CD4-positive, alpha-beta T cell (primary cell): ENCODE results near the gene NFYC. TPM values are rescaled to one million over a fixed set of nuclear protein-coding genes. Genes with fewer than 3 reads are reported as not detected.

Experiments
- ATAC-seq: fragments of 200-7000 bp; cut with Tn5 transposase; one replicate; pipeline ENCODE4 v1.10.0; 2022; ENCODE audit warnings: mild to moderate bottlenecking; ENCODE audit not compliant: poor library complexity
- CTCF ChIA-PET: fragments of 350-600 bp; sonication (Branson Sonifier 250); formaldehyde crosslinking; loops from one replicate; lab custom pipeline; 2021; ENCODE audit warnings: antibody characterized with exemption, inconsistent platforms; lab: Charles Lee
- POLR2A ChIA-PET: fragments of 350-600 bp; sonication (Branson Sonifier 250); formaldehyde crosslinking; loops from one replicate; lab custom pipeline; 2021; ENCODE audit warnings: antibody characterized with exemption, inconsistent platforms; lab: Charles Lee
- DNase-seq, 14 experiments: peaks; one replicate each; pipeline ENCODE4 v3.0.0-alpha.2; 2013 to 2020; ENCODE audit warnings: mixed read lengths in 2 of 14
- H3K27ac ChIP-seq, 2 donors: one replicate each; pipeline versions ENCODE4 v1.5.1 to v1.7.0; 2013; ENCODE audit warnings: low read length in 2 of 2, low read depth in 1 of 2, mild to moderate bottlenecking in 1 of 2
- H3K27me3 ChIP-seq, 2 experiments: 1 replicate in 1 of 2; 2 replicates in 1 of 2; pipeline versions ENCODE4 v1.6.1 to v1.7.0; 2013; ENCODE audit warnings: low read length in 2 of 2, control low read depth in 1 of 2, mild to moderate bottlenecking in 1 of 2, moderate library complexity in 1 of 2; ENCODE audit not compliant: insufficient read depth in 2 of 2, control insufficient read depth in 1 of 2
- H3K36me3 ChIP-seq: one replicate; pipeline ENCODE4 v1.6.1; 2013; ENCODE audit warnings: low read length, control low read depth; ENCODE audit not compliant: insufficient read depth
- H3K4me1 ChIP-seq: one replicate; pipeline ENCODE4 v1.6.1; 2013; ENCODE audit warnings: low read length, control low read depth; ENCODE audit not compliant: insufficient read depth
- H3K4me3 ChIP-seq: one replicate; pipeline ENCODE4 v1.5.1; 2013; ENCODE audit warnings: mild to moderate bottlenecking, low read length, moderate library complexity
- H3K9me3 ChIP-seq, 2 experiments: 1 replicate in 1 of 2; 2 replicates in 1 of 2; pipeline versions ENCODE4 v1.6.1 to v1.7.0; 2013; ENCODE audit warnings: low read length in 2 of 2, mild to moderate bottlenecking in 2 of 2, control low read depth in 1 of 2, moderate library complexity in 1 of 2; ENCODE audit not compliant: control insufficient read depth in 1 of 2, insufficient read depth in 1 of 2
- H3K27ac Mint-ChIP-seq: one replicate; pipeline ENCODE4 v1.8.0; 2020; ENCODE audit warnings: mixed read lengths
- H3K27me3 Mint-ChIP-seq: one replicate; pipeline ENCODE4 v1.8.0; 2021; ENCODE audit warnings: mixed read lengths
- H3K36me3 Mint-ChIP-seq: one replicate; pipeline ENCODE4 v1.8.0; 2021; ENCODE audit warnings: low read depth, mixed read lengths
- H3K4me1 Mint-ChIP-seq: one replicate; pipeline ENCODE4 v1.8.0; 2021; ENCODE audit warnings: low read depth, mixed read lengths
- H3K4me3 Mint-ChIP-seq: one replicate; pipeline ENCODE4 v1.8.0; 2020; ENCODE audit warnings: mild to moderate bottlenecking, mixed read lengths
- H3K9me3 Mint-ChIP-seq: one replicate; pipeline ENCODE4 v1.8.0; 2020; ENCODE audit warnings: mixed read lengths
- CTCF ChIP-seq: fragments of 200-600 bp; IDR thresholded peaks from one replicate; pipeline ENCODE4 v1.8.0; 2022; ENCODE audit warnings: antibody characterized with exemption, mild to moderate bottlenecking
- intact Hi-C, 2 experiments: fragments of 100-400 bp; cut with DNase I in 1 of 2; cut with micrococcal nuclease in 1 of 2; formaldehyde crosslinking; loops; one replicate each; pipeline versions ENCODE4 v1.15.1 to v1.9.0; 2023 to 2025; cut with DNase I, micrococcal nuclease
- total RNA-seq, 174 experiments: library from RNA in 2 of 174; stranded (reverse) in 2 of 174; gene quantifications; one replicate each; pipeline ENCODE4 v1.2.3 and lab custom pipeline; 2021 to 2026

Gene NFYC
- total RNA-seq, 2 experiments from 2014 or later = 28.6 to 35.2 TPM

GRCh38 chr1:40806731-40807695, 115.5 kb downstream of the NFYC start:
- CTCF ChIA-PET = no interaction called here
- TF ChIP-seq CTCF = no peak
- no peaks in the 10 kb centered on the region for H3K27me3 Mint-ChIP-seq
- Histone ChIP-seq H3K36me3 (no peaks in the 10 kb centered on the region), H3K9me3 (no peaks in the 10 kb centered on the region), H3K4me1 (peaks cover 14% of the 10 kb centered on the region), H3K27ac (no peak overlapping the region), H3K4me3 (no peak overlapping the region), H3K27me3 (no peaks in the 10 kb centered on the region)
- H3K36me3 Mint-ChIP-seq = no peaks in the 10 kb centered on the region
- peaks cover 21% of the 10 kb centered on the region for H3K4me1 Mint-ChIP-seq
- H3K9me3 Mint-ChIP-seq = no peaks in the 10 kb centered on the region
- H3K27ac Mint-ChIP-seq = no peak overlapping the region
- intact Hi-C loops = loop anchor here in 1 of 2 experiments (10.0 kb wide), 1 partner anchor 548 kb away; no protein-coding TSS in a partner anchor
- DNase-seq (no peak), ATAC-seq (no peak)
- no peak overlapping the region for H3K4me3 Mint-ChIP-seq
- POLR2A ChIA-PET = interaction anchor here (0.9 kb wide), 1 partner anchor 9 kb away, joined by 3 read pairs; no protein-coding TSS in a partner anchor

- H3K36me3 Mint-ChIP-seq = no peaks in the 10 kb centered on the region
Observed at GRCh38 chr1:40808002-40808401, 116.5 kb downstream of the NFYC start.

GRCh38 chr1:40808444-40808843, 116.9 kb downstream of the NFYC start:
- ChIA-PET CTCF (interaction anchor here (0.5 kb wide), 1 partner anchor 448 kb away, joined by 3 read pairs; no protein-coding TSS in a partner anchor), POLR2A (no interaction called here)
- H3K4me1 ChIP-seq = peaks cover 9% of the 10 kb centered on the region
- Mint-ChIP-seq H3K36me3 (no peaks in the 10 kb centered on the region), H3K27me3 (no peaks in the 10 kb centered on the region), H3K9me3 (no peaks in the 10 kb centered on the region), H3K27ac (no peak overlapping the region), H3K4me1 (peaks cover 12% of the 10 kb centered on the region), H3K4me3 (no peak overlapping the region)
- H3K36me3 ChIP-seq = no peaks in the 10 kb centered on the region
- H3K4me3 ChIP-seq = no peak overlapping the region
- H3K27ac ChIP-seq = no peak overlapping the region
- TF ChIP-seq CTCF = no peak
- H3K9me3 ChIP-seq = no peaks in the 10 kb centered on the region
- intact Hi-C loops = loop anchor here in 1 of 2 experiments (10.0 kb wide), 1 partner anchor 546 kb away; no protein-coding TSS in a partner anchor
- no peaks in the 10 kb centered on the region for H3K27me3 ChIP-seq
- ATAC-seq = no peak
- DNase-seq = no peak

More at GRCh38 chr1:40808002-40808401, 116.5 kb downstream of the NFYC start:
- DNase-seq = no peak
- Histone ChIP-seq H3K27ac (no peak overlapping the region), H3K36me3 (no peaks in the 10 kb centered on the region), H3K4me1 (peaks cover 9% of the 10 kb centered on the region), H3K4me3 (no peak overlapping the region), H3K27me3 (no peaks in the 10 kb centered on the region), H3K9me3 (no peaks in the 10 kb centered on the region)
- no peak overlapping the region for H3K4me3 Mint-ChIP-seq
- TF ChIP-seq CTCF = no peak
- H3K27ac Mint-ChIP-seq = no peak overlapping the region
- no peaks in the 10 kb centered on the region for H3K9me3 Mint-ChIP-seq
- H3K27me3 Mint-ChIP-seq = no peaks in the 10 kb centered on the region
- ChIA-PET CTCF (no interaction called here), POLR2A (interaction anchor here (0.9 kb wide), 1 partner anchor 8 kb away, joined by 3 read pairs; no protein-coding TSS in a partner anchor)
- ATAC-seq = no peak
- intact Hi-C loops = loop anchor here in 1 of 2 experiments (10.0 kb wide), 1 partner anchor 547 kb away; no protein-coding TSS in a partner anchor
- H3K4me1 Mint-ChIP-seq = peaks cover 15% of the 10 kb centered on the region
